ENCODE measurements around the gene CTXN1.

CTXN1 gene

DNA sequence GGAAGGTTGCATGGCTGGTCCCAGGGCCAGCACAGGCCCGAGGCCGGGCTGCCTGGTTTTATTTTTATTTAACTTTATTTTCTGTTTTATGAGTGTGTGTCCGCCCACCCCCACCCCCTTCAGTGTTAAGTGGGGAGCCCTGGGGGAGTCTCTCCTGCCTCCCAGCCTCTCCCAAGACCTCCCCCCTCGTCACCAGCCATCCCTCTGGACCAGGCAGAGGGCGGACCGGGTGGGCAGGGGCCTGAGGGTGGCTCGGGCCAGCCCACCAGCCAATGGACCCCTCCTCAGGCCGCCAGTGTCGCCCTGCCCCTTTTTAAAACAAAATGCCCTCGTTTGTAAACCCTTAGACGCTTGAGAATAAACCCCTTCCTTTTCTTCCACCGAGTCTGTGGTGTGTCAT is 11.8 kb downstream of the CTXN1 start:
- DNase-seq (ENCODE audit: low read depth) = no peak

DNA sequence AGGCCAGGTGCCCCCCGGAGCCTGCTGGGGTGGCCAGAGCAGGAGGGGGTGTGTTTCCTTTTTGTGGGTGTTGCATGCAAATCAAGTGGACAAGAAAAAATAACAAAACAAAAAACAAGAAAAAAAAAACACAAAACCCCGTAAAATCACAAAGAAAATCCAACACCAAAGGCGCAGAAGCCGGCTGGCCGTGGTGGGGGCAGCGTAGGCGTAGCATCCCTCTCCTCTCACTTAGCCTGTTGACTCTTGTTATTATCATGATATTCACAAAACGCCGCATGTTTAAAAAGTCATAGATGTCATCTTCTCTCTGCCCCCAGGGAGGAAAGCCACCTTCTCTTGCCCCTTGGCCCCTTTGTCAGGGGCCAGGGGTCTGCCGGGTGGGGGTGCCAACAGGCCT is 12.3 kb downstream of the CTXN1 start:
- DNase-seq (ENCODE audit: low read depth) = no peak

DNA sequence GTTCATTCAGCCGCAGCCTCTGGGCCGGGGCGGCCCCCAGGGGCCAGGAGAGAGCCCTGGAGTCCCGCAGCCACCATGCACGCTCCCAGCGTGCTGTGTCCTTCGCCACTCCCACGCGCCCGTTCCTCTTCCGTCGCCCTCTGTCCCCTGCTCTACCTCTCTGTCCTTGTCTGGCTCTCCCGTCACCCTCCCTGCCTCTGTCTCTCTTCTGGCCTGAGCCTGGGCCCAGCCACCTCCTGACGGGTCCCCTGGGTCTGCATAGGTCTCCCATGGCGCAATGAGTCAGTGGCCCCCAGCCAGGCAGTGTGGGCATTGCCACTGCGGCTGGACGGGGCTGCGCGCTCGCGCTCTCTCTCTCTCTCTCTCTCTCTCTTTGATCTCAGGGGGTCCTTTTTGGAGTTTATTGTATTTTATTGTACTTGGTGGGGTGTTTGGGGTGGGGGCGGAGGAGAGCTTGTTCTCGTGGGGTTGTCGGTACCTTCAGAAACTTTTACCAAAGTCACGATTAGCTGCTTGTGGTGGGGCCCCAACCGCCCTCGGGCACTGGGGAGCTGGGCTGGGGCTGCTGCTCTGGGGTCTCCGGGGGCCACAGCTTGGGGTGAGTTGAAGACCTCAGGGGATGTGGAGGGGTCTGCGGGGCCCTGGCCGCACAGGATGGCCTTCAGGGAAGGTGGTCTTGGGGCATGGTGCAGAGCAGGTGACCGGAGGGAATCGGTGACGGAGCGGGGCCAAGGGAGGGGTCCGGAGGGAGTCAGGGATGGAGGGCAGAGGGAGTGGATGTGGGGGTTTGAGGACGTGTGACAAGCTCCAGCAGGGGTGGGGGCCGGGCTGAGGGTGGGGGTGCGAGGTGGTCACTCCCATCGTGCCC is 13.0 kb downstream of the CTXN1 start:
- DNase-seq (ENCODE audit: low read depth) = no peak

DNA sequence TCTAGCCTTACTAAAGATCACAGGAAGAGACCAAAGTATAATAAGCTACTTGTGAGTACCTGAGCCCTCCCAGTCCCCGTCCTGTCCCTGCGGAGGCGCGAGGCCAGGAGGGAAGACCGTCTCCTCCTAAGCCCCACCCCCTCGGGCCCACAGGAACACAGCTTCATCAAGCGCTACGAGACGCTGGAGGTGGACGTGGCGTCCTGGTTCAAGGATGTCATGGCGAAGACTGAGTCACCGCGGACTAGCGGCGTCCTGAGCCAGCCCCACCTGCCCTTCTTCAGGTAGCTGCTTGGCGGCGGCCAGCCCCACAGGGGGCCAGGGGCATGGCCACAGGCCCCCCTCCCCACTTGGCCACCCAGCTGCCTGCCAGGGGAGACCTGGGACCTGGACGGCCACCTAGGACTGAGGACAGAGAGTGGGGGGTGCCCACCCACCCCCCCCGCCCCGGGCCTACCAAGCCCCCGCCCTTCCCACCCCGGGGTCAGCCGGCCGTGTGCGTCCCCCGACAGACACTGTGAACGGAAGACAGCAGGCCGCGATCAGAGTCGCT is 13.7 kb downstream of the CTXN1 start:
- no peak for DNase-seq (ENCODE audit: low read depth)

DNA sequence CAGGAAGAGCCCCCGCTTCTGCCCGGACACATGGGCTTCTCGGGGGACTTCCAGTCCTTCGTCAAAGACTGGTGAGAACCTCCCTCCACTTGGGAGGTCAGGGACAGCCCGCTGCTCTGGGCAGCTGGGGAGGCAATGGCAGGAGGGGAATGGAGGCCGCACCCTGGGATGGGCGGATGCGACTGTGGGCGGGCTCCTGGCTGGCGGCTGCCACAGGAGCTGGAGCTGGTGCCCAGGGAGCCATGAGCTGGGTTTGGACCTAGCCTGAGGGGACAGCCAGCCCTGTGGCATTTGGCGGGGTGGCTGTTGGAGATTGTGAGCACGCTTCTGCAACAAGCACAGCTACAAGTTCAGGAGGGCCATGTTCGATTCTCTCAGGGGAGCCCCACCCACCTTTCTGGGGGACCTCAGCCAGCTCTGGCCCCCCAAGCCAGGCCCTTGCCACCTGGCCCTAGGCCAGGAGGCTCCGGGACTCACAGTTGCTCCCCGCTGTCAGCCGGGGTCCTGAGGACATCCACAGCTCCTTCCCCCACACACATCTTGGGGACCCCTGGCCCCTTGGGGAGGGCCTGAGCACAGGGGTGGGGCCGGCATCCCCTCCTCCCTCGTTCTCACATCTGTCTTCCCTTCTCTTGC is 14.3 kb downstream of the CTXN1 start:
- DNase-seq (ENCODE audit: low read depth) = no peak

DNA sequence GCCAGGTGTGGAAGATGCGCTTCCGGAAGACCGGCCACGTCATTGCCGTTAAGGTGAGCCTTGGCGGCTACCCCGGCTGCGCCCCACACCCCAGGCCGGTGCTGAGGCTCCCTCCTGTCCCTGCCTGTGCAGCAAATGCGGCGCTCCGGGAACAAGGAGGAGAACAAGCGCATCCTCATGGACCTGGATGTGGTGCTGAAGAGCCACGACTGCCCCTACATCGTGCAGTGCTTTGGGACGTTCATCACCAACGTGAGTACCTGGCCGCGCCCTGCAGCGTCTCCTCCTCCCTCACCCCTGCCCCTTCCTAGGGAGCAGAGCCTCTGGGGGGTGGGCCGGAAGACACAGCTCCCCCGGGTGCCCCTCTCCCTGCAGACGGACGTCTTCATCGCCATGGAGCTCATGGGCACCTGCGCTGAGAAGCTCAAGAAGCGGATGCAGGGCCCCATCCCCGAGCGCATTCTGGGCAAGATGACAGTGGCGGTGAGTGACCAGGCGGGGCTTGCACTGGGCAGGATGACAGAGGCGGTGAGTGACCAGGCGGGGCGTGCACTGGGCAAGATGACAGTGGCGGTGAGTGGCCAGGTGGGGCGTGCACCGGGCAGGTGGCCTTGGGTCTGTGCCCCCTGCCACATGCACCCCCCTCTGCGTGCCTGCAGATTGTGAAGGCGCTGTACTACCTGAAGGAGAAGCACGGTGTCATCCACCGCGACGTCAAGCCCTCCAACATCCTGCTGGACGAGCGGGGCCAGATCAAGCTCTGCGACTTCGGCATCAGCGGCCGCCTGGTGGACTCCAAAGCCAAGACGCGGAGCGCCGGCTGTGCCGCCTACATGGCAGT is 15.4 kb downstream of the CTXN1 start:
- DNase-seq (ENCODE audit: low read depth) = no peak

DNA sequence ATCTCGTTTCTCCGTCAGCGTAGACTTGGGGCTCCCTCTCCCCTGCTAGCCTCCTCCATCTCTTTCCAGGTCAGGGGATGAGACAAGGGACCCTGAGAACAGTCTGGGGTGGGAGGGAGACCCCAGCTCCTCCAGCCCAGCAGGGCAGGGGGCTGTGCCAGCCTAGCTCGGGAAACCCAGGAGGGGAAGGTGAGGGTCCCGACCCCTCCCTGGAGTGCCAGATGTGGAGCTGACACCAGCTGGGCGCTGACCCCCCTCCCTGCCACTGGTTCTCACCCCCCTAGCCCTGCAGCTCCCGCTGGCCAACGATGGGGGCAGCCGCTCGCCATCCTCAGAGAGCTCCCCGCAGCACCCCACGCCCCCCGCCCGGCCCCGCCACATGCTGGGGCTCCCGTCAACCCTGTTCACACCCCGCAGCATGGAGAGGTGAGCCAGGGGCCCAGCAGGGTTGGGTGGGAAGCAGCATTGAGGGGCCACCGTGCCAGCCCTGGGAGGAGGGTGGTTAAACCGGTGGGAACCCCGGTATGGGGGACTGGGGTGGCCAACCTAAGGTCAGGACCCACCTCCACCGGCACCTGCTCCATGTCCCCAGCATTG is 16.4 kb downstream of the CTXN1 start:
- DNase-seq (ENCODE audit: low read depth) = no peak

DNA sequence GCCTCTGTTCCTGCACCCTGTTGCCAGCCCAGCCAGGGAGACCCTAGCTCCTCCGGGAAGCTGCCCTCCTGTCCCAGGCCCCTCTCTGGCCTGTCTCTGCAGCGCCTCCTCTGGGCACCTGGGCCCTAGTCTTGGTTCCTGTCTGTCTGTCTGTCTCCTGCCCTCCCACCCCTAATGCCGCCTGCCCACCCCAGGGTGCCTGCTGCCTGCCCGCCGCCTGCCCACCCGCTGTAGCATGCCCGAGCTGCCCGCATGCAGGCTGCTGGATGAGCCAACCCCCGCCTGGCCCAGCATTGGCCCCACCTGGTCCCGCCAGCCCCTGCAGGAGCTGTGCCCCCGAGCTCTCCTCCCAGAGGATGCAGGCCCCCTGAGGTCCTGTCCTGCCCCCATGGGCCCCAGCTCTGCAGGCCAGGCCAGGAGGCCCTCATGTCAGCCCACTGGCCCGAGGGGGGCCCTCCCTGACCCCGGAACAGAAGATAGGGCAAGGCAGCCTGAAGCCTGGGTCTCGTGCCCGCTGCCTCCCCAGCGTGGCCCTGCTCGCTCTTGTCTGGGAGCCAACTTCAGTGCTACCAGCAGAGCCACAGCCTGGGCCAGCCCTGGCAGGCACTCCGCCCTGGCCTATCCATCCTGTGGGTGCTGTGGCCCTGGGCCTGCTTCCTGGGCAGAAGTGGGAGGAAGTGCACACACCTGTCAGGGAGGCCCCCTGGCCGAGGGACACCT is 17.0 kb downstream of the CTXN1 start:
- DNase-seq (ENCODE audit: low read depth) = no peak

DNA sequence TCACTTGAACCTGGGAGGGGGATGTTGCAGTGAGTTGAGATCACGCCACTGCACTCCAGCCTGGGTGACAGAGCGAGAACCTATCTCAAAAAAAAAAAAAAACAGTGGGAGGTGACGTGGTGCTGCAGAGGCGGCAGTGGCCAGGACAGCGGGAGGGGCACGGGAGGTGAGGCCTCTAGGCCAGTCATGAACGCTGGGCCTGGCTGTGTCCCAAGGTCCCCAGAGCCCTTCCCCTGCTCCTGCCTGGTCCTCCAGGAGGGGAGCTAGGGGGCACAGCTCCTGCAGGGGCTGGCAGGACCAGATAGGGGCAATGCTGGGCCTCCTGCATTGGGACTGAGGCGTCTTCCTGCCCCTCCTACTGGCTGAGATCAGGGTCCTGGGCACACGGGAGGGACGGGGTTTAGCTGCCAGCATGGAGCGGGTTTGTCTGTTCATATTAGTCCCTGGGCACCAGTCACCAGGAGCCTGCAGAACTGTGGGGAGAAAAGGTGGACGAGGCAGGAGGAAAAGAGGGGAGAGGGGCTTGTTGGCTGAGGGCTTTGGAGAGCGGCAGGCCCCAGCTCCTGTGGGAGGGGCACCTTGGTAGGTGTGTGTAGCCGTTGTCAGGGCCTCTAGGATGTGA is 17.7 kb downstream of the CTXN1 start:
- DNase-seq (ENCODE audit: low read depth) = no peak

DNA sequence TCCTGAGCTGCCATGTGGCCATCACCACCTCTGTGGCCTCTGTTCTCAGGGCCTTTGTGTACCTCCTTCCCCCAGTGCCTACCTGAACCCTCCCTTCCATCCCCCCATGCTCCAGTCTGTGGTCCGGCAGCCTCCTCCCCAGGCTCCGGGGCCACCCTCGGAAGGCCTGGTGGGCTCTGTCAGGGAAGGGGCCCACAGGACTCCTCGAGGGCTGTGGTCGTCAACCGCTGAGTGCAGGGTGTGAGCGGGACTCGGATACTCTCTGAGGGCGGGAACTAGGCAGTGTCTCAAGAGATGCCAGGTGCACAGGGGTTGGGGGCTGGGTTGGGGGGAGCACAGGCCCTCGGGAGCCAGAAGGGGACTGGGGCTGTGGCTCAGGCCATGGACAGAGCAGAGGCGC is 18.4 kb downstream of the CTXN1 start:
- DNase-seq (ENCODE audit: low read depth) = no peak

DNA sequence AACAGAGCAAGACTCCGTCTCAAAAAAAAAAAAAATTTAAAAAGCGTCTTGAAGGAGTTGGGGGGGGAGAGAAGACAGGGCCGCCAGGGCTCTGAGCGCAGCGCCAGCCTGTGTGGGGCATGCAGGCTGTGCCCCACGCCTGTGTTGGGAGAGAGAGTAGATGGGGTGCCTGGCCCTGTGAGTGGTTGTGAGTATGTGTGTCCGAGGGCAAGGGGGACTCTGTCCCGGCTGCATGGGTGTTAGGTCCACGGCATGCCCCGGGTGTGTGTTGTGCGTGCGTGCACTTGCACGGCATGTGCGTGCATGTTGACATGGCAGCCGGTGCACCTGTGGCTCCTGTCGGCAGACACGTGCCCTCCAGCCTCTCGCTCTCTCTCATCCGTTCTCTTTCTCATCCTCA is 18.8 kb downstream of the CTXN1 start:
- no peak for DNase-seq (ENCODE audit: low read depth)

DNA sequence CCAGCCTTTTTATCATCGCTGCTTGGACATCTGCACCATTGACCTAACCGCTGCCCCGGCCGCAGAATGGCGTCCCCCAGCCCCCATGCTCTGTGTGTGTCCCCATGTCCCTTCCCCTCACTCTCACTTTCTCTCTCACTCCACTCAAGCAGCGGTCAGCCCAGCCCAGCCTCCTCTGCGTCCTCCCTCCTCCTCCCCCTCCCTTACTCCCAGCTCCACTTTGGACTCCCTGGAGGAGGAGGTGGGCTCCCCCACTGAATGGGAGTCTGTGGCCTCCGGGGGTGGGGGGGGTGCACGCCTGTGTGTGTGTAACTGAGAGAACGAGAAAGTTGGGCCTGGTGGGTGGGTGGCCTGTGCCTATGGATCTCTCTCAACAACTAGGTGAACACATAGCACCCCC is 20.1 kb downstream of the CTXN1 start:
- no peak for DNase-seq (ENCODE audit: low read depth)

DNA sequence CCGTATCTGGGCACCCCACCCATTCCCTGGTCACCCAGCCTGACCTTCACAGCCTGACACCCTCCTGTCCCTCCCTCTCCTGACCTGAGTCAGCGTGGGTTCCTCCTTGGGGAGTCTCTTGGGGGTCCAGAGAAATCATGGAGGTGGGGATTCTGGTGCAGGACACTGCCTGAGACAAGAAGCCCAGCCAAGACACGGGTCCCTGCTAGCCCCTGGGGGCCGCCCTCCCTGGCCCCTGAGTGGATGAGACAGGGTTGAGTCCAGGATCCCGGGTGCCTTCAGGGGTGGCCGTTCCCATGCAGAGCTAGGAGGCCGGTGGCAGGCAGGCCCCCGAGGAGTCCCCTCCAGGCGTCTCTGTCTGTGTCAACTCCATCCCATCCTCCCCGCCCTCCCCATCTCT is 20.7 kb downstream of the CTXN1 start:
- no peak for DNase-seq (ENCODE audit: low read depth)

DNA sequence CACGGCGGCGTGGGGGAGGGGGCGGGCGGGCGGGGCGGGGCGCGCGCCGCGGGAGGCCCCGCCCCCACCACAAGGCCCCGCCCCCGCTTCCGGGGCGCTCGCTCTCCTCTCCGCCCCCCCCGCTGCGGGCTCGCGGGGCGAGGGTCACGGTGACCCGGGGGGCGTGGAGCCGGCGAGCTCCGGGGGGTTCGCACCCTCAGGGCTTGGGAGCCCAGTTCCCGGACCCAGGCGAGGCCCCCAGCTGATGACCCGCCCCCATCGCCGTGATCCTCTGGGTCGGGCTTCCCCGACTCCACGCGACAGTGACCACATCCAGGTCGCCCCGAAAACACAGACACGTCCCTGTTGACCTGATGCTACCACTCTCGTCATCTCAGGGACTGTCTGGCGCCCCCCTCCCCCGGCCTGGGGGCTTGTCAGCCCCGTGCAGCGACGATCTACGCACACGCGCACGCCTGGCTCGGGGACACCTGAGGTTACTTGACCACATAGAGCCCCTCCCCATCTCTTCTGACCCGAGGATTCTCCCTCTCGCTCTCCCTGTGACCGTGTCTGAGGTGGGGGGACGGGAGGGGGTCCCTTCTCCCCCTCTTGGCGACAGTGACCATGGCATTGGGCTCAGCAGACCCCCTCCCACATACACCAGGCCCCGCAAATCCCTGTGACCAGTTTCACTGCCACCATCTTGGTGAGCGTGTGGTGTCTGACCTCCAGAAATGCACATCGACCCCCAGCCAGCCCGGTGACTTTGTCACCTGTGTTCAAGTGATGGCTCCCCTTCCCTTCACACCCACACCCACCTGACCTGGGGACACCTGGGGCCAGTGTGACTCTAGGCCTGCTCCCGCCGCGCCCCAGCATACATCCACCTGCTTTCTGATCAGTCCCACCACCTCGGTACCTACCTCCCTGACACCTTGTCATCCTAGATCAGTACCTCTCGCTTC is 21.6 kb downstream of the CTXN1 start:
- DNase-seq (ENCODE audit: low read depth) = no peak

DNA sequence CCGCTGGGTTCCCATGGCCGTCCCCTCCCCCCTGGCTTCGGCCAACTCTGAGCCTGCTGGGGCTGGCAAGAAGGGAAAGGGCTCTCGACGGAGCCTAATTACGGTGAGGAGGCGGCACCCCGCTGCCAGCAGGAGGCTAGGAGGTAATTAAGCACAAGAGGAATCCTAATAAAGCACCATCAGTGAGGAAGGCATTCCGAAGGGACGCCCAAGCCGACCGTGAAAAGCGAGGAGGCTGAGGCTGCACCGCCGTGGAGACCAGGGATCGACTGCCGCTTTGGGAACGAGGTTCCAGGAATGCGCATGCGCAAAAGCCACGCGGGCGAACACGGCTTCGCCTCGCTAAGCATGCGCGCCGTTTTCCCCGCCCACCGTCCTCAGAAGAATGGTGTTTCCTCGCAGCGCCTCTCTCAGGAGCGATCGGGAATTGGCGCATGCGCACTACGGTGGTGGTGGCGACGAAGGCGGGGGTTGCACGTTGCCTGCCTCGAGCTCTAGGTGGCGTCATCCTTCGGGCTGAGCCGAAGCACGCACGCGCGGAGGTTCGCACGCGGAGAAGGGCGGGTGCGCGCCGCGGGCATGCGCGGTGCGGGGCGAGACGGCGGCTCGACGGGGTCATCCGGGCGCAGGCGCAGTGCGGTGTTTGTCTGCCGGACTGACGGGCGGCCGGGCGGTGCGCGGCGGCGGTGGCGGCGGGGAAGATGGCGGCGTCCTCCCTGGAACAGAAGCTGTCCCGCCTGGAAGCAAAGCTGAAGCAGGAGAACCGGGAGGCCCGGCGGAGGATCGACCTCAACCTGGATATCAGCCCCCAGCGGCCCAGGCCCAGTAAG is 22.5 kb downstream of the CTXN1 start, which contains the start of gene MAP2K7:
Gene MAP2K7, plus strand, starts transcription at position 634 of the 830 bp plus-strand sequence. Its CDS starts 68 bp downstream, at position 702.
- DNase-seq (ENCODE audit: low read depth) = peak; percentile 89

DNA sequence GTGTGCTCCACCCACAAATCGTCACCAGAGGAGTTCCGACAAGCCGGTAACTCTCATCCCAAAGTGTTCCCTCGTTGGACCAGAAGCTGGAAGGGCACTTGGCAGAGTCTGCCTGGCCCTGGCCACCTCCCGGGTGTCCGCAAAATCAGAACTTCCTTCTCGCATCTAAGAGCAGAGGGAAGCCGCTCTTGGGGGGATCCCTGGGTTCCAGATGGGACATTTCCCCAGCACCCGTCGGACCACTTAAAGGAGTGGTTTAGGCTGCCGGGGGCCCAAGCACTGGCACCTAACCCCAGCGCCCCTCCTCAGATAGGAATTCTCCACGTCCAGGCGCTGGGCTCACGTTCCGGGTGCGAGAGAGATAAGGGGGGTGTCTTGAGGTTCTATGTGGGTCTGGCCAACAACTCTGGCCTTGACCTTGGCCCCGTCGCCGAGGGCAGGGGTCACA is 23.1 kb downstream of the CTXN1 start:
- no peak for DNase-seq (ENCODE audit: low read depth)

DNA sequence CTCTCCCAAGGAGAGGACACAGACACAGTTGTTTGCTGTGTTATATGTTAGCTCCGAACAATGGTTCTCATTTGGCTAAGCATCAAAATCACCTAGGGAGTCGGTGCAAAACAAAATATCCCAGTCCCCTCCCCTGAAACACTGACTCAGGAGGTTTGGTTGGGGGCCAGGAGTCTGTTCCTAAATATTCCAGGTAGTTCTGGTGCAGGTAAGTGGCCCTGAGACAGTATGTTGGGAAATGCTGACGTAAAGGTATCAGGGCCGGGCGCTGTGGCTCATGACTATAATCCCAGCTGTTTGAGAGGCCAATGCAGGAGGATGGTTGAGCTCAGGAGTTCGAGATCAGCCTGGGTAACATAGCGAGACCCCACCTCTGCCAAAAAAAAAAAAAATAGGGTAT is 24.6 kb downstream of the CTXN1 start:
- DNase-seq (ENCODE audit: low read depth) = no peak

DNA sequence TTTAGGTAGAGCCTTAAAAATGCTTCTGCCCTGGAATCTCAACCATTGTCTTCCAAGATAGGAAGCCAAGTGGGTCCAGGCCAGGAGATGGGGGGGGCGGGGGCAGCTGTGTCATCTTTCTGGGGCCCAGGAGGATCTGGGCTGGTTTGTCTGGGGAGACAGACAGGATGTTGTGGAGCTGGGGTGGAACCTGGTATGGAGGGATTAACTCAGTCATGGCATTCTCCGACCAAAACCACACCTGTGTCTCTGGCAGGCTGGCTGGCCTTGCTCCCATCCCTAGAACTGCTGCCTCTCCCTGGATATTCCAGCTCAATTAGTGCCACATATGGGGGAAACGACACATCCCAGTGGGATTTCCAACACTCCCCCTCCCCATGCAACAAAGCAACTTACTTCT is 25.0 kb downstream of the CTXN1 start:
- DNase-seq (ENCODE audit: low read depth) = no peak

DNA sequence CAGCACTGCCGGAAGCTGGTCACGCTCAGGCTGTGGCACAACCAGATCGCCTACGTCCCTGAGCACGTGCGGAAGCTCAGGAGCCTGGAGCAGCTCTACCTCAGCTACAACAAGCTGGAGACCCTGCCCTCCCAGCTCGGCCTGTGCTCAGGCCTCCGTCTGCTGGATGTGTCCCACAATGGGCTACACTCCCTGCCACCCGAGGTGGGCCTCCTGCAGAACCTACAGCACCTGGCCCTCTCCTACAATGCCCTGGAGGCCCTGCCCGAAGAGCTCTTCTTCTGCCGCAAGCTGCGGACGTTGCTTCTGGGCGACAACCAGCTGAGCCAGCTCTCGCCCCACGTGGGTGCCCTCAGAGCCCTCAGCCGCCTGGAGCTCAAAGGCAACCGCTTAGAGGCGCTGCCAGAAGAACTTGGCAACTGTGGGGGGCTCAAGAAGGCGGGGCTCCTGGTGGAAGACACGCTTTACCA is 25.5 kb downstream of the CTXN1 start:
- no peak for DNase-seq (ENCODE audit: low read depth)

Measured in non-pigmented ciliary epithelial cell (primary cell).